ENCODE results near the gene MYH13.
A peak's percentile ranks its signal among the peaks of the same experiment; 100 is the strongest.

The MYH13 gene

GRCh38 chr17:10276436-10276835, 96.4 kb downstream of the MYH13 start:
- 40% methylated on average over 3 of the region's 3 CpGs for WGBS (ENCODE audit: insufficient coverage)
- POLR2A ChIA-PET = no interaction called here

GRCh38 chr17:10275418-10275817, 97.4 kb downstream of the MYH13 start:
- POLR2A ChIA-PET = no interaction called here
- Histone ChIP-seq H3K9me3 (ENCODE audit: control extremely low read depth in 1 of 5, control insufficient read depth in 4 of 5, insufficient read depth in 2 of 5, low read depth in 1 of 5, low read length in 4 of 5) (no peaks in the 10 kb centered on the region), H3K27me3 (replicated peaks in 2 of 5; ENCODE audit: control insufficient read depth in 4 of 5, insufficient read depth in 5 of 5, low read length in 4 of 5) (peaks cover 0 to 2% (median 0%) of the 10 kb centered on the region in 5 experiments), H3K27ac (ENCODE audit: insufficient read depth in 1 of 2, low read depth in 1 of 2, low read length in 2 of 2, poor library complexity in 1 of 2, severe bottlenecking in 2 of 2) (no peak overlapping the region), H3K4me3 (ENCODE audit: control insufficient read depth in 1 of 7, extremely low read depth in 1 of 7, insufficient read depth in 4 of 7, low read depth in 2 of 7, low read length in 6 of 7) (no peak overlapping the region), H3K36me3 (ENCODE audit: control insufficient read depth in 4 of 4, insufficient read depth in 4 of 4, low read length in 3 of 4) (no peaks in the 10 kb centered on the region), H3K4me1 (ENCODE audit: control extremely low read depth in 1 of 4, control insufficient read depth in 4 of 4, insufficient read depth in 4 of 4, low read length in 3 of 4) (peaks cover 0 to 8% (median 3%) of the 10 kb centered on the region in 4 experiments)
- CTCF ChIA-PET = interaction anchor here (0.8 kb wide), 1 partner anchor 309 kb away, joined by 3 read pairs; no protein-coding TSS in a partner anchor
- no peak for DNase-seq
- WGBS (ENCODE audit: insufficient coverage) = 90% methylated on average over 5 of the region's 8 CpGs

More at GRCh38 chr17:10276436-10276835, 96.4 kb downstream of the MYH13 start:
- Histone ChIP-seq H3K36me3 (ENCODE audit: control insufficient read depth in 4 of 4, insufficient read depth in 4 of 4, low read length in 3 of 4) (no peaks in the 10 kb centered on the region), H3K4me3 (ENCODE audit: control insufficient read depth in 1 of 7, extremely low read depth in 1 of 7, insufficient read depth in 4 of 7, low read depth in 2 of 7, low read length in 6 of 7) (no peak overlapping the region), H3K27me3 (replicated peaks in 2 of 5; ENCODE audit: control insufficient read depth in 4 of 5, insufficient read depth in 5 of 5, low read length in 4 of 5) (peaks cover 0 to 3% (median 0%) of the 10 kb centered on the region in 5 experiments), H3K9me3 (ENCODE audit: control extremely low read depth in 1 of 5, control insufficient read depth in 4 of 5, insufficient read depth in 2 of 5, low read depth in 1 of 5, low read length in 4 of 5) (no peaks in the 10 kb centered on the region), H3K4me1 (ENCODE audit: control extremely low read depth in 1 of 4, control insufficient read depth in 4 of 4, insufficient read depth in 4 of 4, low read length in 3 of 4) (peaks cover 0 to 8% (median 3%) of the 10 kb centered on the region in 4 experiments), H3K27ac (ENCODE audit: insufficient read depth in 1 of 2, low read depth in 1 of 2, low read length in 2 of 2, poor library complexity in 1 of 2, severe bottlenecking in 2 of 2) (no peak overlapping the region)
- DNase-seq = no peak
- CTCF ChIA-PET = interaction anchor here (0.8 kb wide), 1 partner anchor 310 kb away, joined by 3 read pairs; no protein-coding TSS in a partner anchor

GRCh38 chr17:10271106-10271562, 101.7 kb downstream of the MYH13 start:
- no peak overlapping the region for H3K4me3 ChIP-seq (ENCODE audit: control insufficient read depth in 1 of 7, extremely low read depth in 1 of 7, insufficient read depth in 4 of 7, low read depth in 2 of 7, low read length in 6 of 7)
- H3K36me3 ChIP-seq (ENCODE audit: control insufficient read depth in 4 of 4, insufficient read depth in 4 of 4, low read length in 3 of 4) = no peaks in the 10 kb centered on the region
- CTCF ChIA-PET = interaction anchor here (1.4 kb wide), 1 partner anchor 25 kb away, joined by 5 read pairs; no protein-coding TSS in a partner anchor
- peaks cover 0 to 3% (median 1%) of the 10 kb centered on the region in 4 experiments for H3K4me1 ChIP-seq (ENCODE audit: control extremely low read depth in 1 of 4, control insufficient read depth in 4 of 4, insufficient read depth in 4 of 4, low read length in 3 of 4)
- H3K9me3 ChIP-seq (ENCODE audit: control extremely low read depth in 1 of 5, control insufficient read depth in 4 of 5, insufficient read depth in 2 of 5, low read depth in 1 of 5, low read length in 4 of 5) = peaks cover 0 to 3% (median 0%) of the 10 kb centered on the region in 5 experiments
- WGBS (ENCODE audit: insufficient coverage) = 90% methylated on average over 2 of the region's 3 CpGs
- H3K27me3 ChIP-seq (replicated peaks in 2 of 5; ENCODE audit: control insufficient read depth in 4 of 5, insufficient read depth in 5 of 5, low read length in 4 of 5) = peaks cover 0 to 2% (median 0%) of the 10 kb centered on the region in 5 experiments
- no peak overlapping the region for H3K27ac ChIP-seq (ENCODE audit: insufficient read depth in 1 of 2, low read depth in 1 of 2, low read length in 2 of 2, poor library complexity in 1 of 2, severe bottlenecking in 2 of 2)
- POLR2A ChIA-PET = no interaction called here
- peak in 2 of 3 donors; percentile 13 to 25 for DNase-seq

- Histone ChIP-seq H3K9me3 (ENCODE audit: control extremely low read depth in 1 of 5, control insufficient read depth in 4 of 5, insufficient read depth in 2 of 5, low read depth in 1 of 5, low read length in 4 of 5) (peaks cover 0 to 3% (median 0%) of the 10 kb centered on the region in 5 experiments), H3K27me3 (replicated peaks in 2 of 5; ENCODE audit: control insufficient read depth in 4 of 5, insufficient read depth in 5 of 5, low read length in 4 of 5) (peaks cover 0 to 2% (median 0%) of the 10 kb centered on the region in 5 experiments), H3K4me1 (ENCODE audit: control extremely low read depth in 1 of 4, control insufficient read depth in 4 of 4, insufficient read depth in 4 of 4, low read length in 3 of 4) (no peaks in the 10 kb centered on the region), H3K36me3 (ENCODE audit: control insufficient read depth in 4 of 4, insufficient read depth in 4 of 4, low read length in 3 of 4) (no peaks in the 10 kb centered on the region), H3K4me3 (ENCODE audit: control insufficient read depth in 1 of 7, extremely low read depth in 1 of 7, insufficient read depth in 4 of 7, low read depth in 2 of 7, low read length in 6 of 7) (no peak overlapping the region), H3K27ac (ENCODE audit: insufficient read depth in 1 of 2, low read depth in 1 of 2, low read length in 2 of 2, poor library complexity in 1 of 2, severe bottlenecking in 2 of 2) (no peak overlapping the region)
- ChIA-PET POLR2A (interaction anchor here (0.6 kb wide), 1 partner anchor 15 kb away, joined by 6 read pairs; no protein-coding TSS in a partner anchor), CTCF (interaction anchor here (1.4 kb wide), 1 partner anchor 26 kb away, joined by 5 read pairs; no protein-coding TSS in a partner anchor)
- 100% methylated on average over 1 of the region's 1 CpG for WGBS (ENCODE audit: insufficient coverage)
- DNase-seq = no peak
These were observed 102.5 kb downstream of the MYH13 start for GRCh38 chr17:10270258-10270657.

GRCh38 chr17:10268005-10268404, 104.8 kb downstream of the MYH13 start:
- WGBS (ENCODE audit: insufficient coverage) = 83% methylated on average over 3 of the region's 4 CpGs
- Histone ChIP-seq H3K4me3 (ENCODE audit: control insufficient read depth in 1 of 7, extremely low read depth in 1 of 7, insufficient read depth in 4 of 7, low read depth in 2 of 7, low read length in 6 of 7) (no peak overlapping the region), H3K36me3 (ENCODE audit: control insufficient read depth in 4 of 4, insufficient read depth in 4 of 4, low read length in 3 of 4) (no peaks in the 10 kb centered on the region), H3K27ac (ENCODE audit: insufficient read depth in 1 of 2, low read depth in 1 of 2, low read length in 2 of 2, poor library complexity in 1 of 2, severe bottlenecking in 2 of 2) (no peak overlapping the region), H3K27me3 (replicated peaks in 2 of 5; ENCODE audit: control insufficient read depth in 4 of 5, insufficient read depth in 5 of 5, low read length in 4 of 5) (peaks cover 0 to 2% (median 0%) of the 10 kb centered on the region in 5 experiments), H3K9me3 (ENCODE audit: control extremely low read depth in 1 of 5, control insufficient read depth in 4 of 5, insufficient read depth in 2 of 5, low read depth in 1 of 5, low read length in 4 of 5) (peaks cover 0 to 3% (median 0%) of the 10 kb centered on the region in 5 experiments), H3K4me1 (ENCODE audit: control extremely low read depth in 1 of 4, control insufficient read depth in 4 of 4, insufficient read depth in 4 of 4, low read length in 3 of 4) (no peaks in the 10 kb centered on the region)
- ChIA-PET CTCF (interaction anchor here (0.8 to 1.5 kb wide), 2 partner anchors 28 to 44 kb away, joined by 3 to 4 read pairs; no protein-coding TSS in a partner anchor), POLR2A (no interaction called here)
- no peak for DNase-seq

GRCh38 chr17:10266296-10266876, 106.4 kb downstream of the MYH13 start:
- Histone ChIP-seq H3K4me3 (ENCODE audit: control insufficient read depth in 1 of 7, extremely low read depth in 1 of 7, insufficient read depth in 4 of 7, low read depth in 2 of 7, low read length in 6 of 7) (no peak overlapping the region), H3K9me3 (ENCODE audit: control extremely low read depth in 1 of 5, control insufficient read depth in 4 of 5, insufficient read depth in 2 of 5, low read depth in 1 of 5, low read length in 4 of 5) (peaks cover 0 to 3% (median 0%) of the 10 kb centered on the region in 5 experiments), H3K36me3 (ENCODE audit: control insufficient read depth in 4 of 4, insufficient read depth in 4 of 4, low read length in 3 of 4) (no peaks in the 10 kb centered on the region), H3K27ac (ENCODE audit: insufficient read depth in 1 of 2, low read depth in 1 of 2, low read length in 2 of 2, poor library complexity in 1 of 2, severe bottlenecking in 2 of 2) (no peak overlapping the region), H3K27me3 (replicated peaks in 2 of 5; ENCODE audit: control insufficient read depth in 4 of 5, insufficient read depth in 5 of 5, low read length in 4 of 5) (peaks cover 0 to 2% (median 0%) of the 10 kb centered on the region in 5 experiments), H3K4me1 (ENCODE audit: control extremely low read depth in 1 of 4, control insufficient read depth in 4 of 4, insufficient read depth in 4 of 4, low read length in 3 of 4) (no peaks in the 10 kb centered on the region)
- no peak for DNase-seq
- POLR2A ChIA-PET = no interaction called here
- CTCF ChIA-PET = interaction anchor here (1.5 kb wide), 1 partner anchor 42 kb away, joined by 4 read pairs; no protein-coding TSS in a partner anchor
- no CpG with 5 or more reads among the region's 3 CpGs for WGBS (ENCODE audit: insufficient coverage)
